SK-N-SH (cell line): ENCODE measurements around the gene TMCC3. TPM values are rescaled to one million over a fixed set of nuclear protein-coding genes. Genes with fewer than 3 reads are reported as not detected.

Source experiments
- CTCF ChIA-PET: fragments of 300-600, 350-600 bp; formaldehyde crosslinking; extraction: SDS; loops from one replicate; lab custom pipeline; 2021; lab: Yijun Ruan, JAX
- POLR2A ChIA-PET: fragments of 350-600 bp; sonication (Branson Sonifier 250); formaldehyde crosslinking; extraction: SDS; loops from one replicate; lab custom pipeline; 2020; ENCODE audit warnings: antibody characterized with exemption, inconsistent platforms; lab: Yijun Ruan, JAX
- DNase-seq: peaks from one replicate; pipeline ENCODE4 v3.0.0; 2012
- H2AFZ ChIP-seq: fragments of 200-600 bp; sonication (generic); 2 replicates; pipeline ENCODE4 v1.8.1; 2016; ENCODE audit warnings: antibody characterized with exemption, mild to moderate bottlenecking, low read depth
- H3F3A ChIP-seq: fragments of 200-600 bp; sonication (generic); replicated peaks from 2 replicates; pipeline ENCODE3; 2016; ENCODE audit warnings: antibody characterized with exemption, mild to moderate bottlenecking; ENCODE audit not compliant: insufficient read depth
- H3K27ac ChIP-seq, 2 experiments: fragments of 200-500 bp in 1 of 2; fragments of 200-600 bp in 1 of 2; sonication (Bioruptor generic) in 1 of 2; sonication (generic), shearing (Covaris generic) in 1 of 2; 2 replicates each; pipeline versions ENCODE4 v1.5.1 to v1.6.1; 2014 to 2016; ENCODE audit warnings: low read depth in 2 of 2, inconsistent platforms in 1 of 2, low read length in 1 of 2, mild to moderate bottlenecking in 1 of 2, mixed read lengths in 1 of 2
- H3K27me3 ChIP-seq: fragments of 200-600 bp; sonication (generic), shearing (Covaris generic); 2 replicates; pipeline ENCODE4 v1.6.1; 2016; ENCODE audit warnings: mixed run types; ENCODE audit not compliant: insufficient read depth
- H3K36me3 ChIP-seq, 2 experiments: fragments of 200-500 bp in 1 of 2; fragments of 200-600 bp in 1 of 2; sonication (Bioruptor generic) in 1 of 2; sonication (generic) in 1 of 2; replicated peaks in 1 of 2; 2 replicates each; pipeline versions ENCODE3 to v1.5.1; 2014 to 2016; ENCODE audit warnings: low read length in 1 of 2, mild to moderate bottlenecking in 1 of 2; ENCODE audit not compliant: insufficient read depth in 2 of 2, control insufficient read depth in 1 of 2
- H3K4me1 ChIP-seq, 2 experiments: fragments of 200-500 bp in 1 of 2; fragments of 200-600 bp in 1 of 2; sonication (Bioruptor generic) in 1 of 2; sonication (generic), shearing (Covaris generic) in 1 of 2; 2 replicates each; pipeline versions ENCODE4 v1.5.1 to v1.6.1; 2014 to 2016; ENCODE audit warnings: low read depth in 1 of 2, low read length in 1 of 2, mixed run types in 1 of 2; ENCODE audit not compliant: insufficient read depth in 2 of 2, control insufficient read depth in 1 of 2
- H3K4me2 ChIP-seq: fragments of 200-600 bp; sonication (generic), shearing (Covaris generic); 2 replicates; pipeline ENCODE4 v1.6.1; 2017; ENCODE audit warnings: mixed run types
- H3K4me3 ChIP-seq, 2 experiments: fragments of 200-500 bp in 1 of 2; fragments of 200-600 bp in 1 of 2; sonication (Bioruptor generic) in 1 of 2; sonication (generic), shearing (Covaris generic) in 1 of 2; 2 replicates each; pipeline versions ENCODE4 v1.5.1 to v1.8.1; 2014 to 2016; ENCODE audit warnings: low read depth in 2 of 2, inconsistent platforms in 1 of 2, low read length in 1 of 2, mild to moderate bottlenecking in 1 of 2, mixed read lengths in 1 of 2, moderate library complexity in 1 of 2
- H3K79me2 ChIP-seq: fragments of 200-600 bp; sonication (generic); 2 replicates; pipeline ENCODE4 v1.8.1; 2017; ENCODE audit warnings: mild to moderate bottlenecking; ENCODE audit not compliant: insufficient read depth
- H3K9ac ChIP-seq: fragments of 200-600 bp; sonication (generic); 2 replicates; pipeline ENCODE4 v1.6.1; 2017; ENCODE audit warnings: mixed run types
- H3K9me2 ChIP-seq: fragments of 200-600 bp; sonication (generic); 2 replicates; pipeline ENCODE4 v1.6.1; 2017; ENCODE audit warnings: mixed run types
- H3K9me3 ChIP-seq: fragments of 200-600 bp; sonication (generic); 2 replicates; pipeline ENCODE4 v1.6.1; 2017; ENCODE audit warnings: mixed run types, mild to moderate bottlenecking, moderate library complexity
- H4K20me1 ChIP-seq: fragments of 200-600 bp; sonication (generic); 2 replicates; pipeline ENCODE4 v1.6.1; 2017; ENCODE audit warnings: mild to moderate bottlenecking, mixed run types; ENCODE audit not compliant: insufficient read depth
- ELF1 ChIP-seq: IDR thresholded peaks from 2 replicates; pipeline ENCODE4 v1.4.0; 2012
- EP300 ChIP-seq, 2 experiments: IDR thresholded peaks; 2 replicates each; pipeline versions ENCODE4 v1.4.0 to v1.6.1; 2012; ENCODE audit warnings: borderline replicate concordance in 1 of 2, low read depth in 1 of 2, low read length in 1 of 2
- EZH2phosphoT487 ChIP-seq: fragments of 200-600 bp; sonication (generic); IDR thresholded peaks from 2 replicates; pipeline ENCODE4 v1.6.1; 2017; ENCODE audit warnings: low read depth, mixed run types, mild to moderate bottlenecking, antibody characterized with exemption, moderate library complexity, borderline replicate concordance
- FOSL2 ChIP-seq: IDR thresholded peaks from 2 replicates; pipeline ENCODE4 v1.4.0; 2012; ENCODE audit warnings: low read depth, mild to moderate bottlenecking, moderate library complexity, borderline replicate concordance
- FOXJ3 ChIP-seq: sonication (generic); formaldehyde crosslinking; IDR thresholded peaks from 2 replicates; pipeline ENCODE4 v1.5.1; 2020; ENCODE audit warnings: mild to moderate bottlenecking, missing genetic modification reagents
- FOXM1 ChIP-seq: IDR thresholded peaks from 2 replicates; pipeline ENCODE4 v1.4.0; 2012; ENCODE audit warnings: low read depth, mild to moderate bottlenecking
- NRF1 ChIP-seq: IDR thresholded peaks from 2 replicates; pipeline ENCODE4 v1.6.1; 2012; ENCODE audit warnings: low read depth, mild to moderate bottlenecking, low read length
- RFX5 ChIP-seq: IDR thresholded peaks from 2 replicates; pipeline ENCODE4 v1.6.1; 2012; ENCODE audit warnings: mild to moderate bottlenecking, improper control_type of control experiment, low read length
- SIN3A ChIP-seq: IDR thresholded peaks from 2 replicates; pipeline ENCODE4 v1.6.1; 2012; ENCODE audit warnings: low read depth, mild to moderate bottlenecking, low read length, moderate library complexity, borderline replicate concordance
- TAF1 ChIP-seq: IDR thresholded peaks from 2 replicates; pipeline ENCODE4 v1.6.1; 2012; ENCODE audit warnings: low read depth, mild to moderate bottlenecking, low read length, moderate library complexity, borderline replicate concordance
- TCF12 ChIP-seq: IDR thresholded peaks from 2 replicates; pipeline ENCODE4 v1.4.0; 2012
- TEAD4 ChIP-seq: IDR thresholded peaks from 2 replicates; pipeline ENCODE4 v1.4.0; 2012; ENCODE audit warnings: mild to moderate bottlenecking, borderline replicate concordance; ENCODE audit not compliant: insufficient read depth
- WGBS: methylation state at CpG from one replicate; pipeline ENCODE4 v1.1.6; 2017; ENCODE audit warnings: low lambda C conversion rate; 5-methylcytosine and 5-hydroxymethylcytosine counted together
- polyA plus RNA-seq, 3 experiments: library from polyadenylated mRNA; depleted of rRNA; stranded (reverse); fragments of >200 nt; gene quantifications; 2 replicates each; pipeline ENCODE4 v1.2.3, GENCODE V29; 2012
- TF ChIP-seq, protein P1 (sequence below): IDR thresholded peaks from 2 replicates; pipeline ENCODE4 v1.4.0; 2012; ENCODE audit warnings: low read depth
- TF ChIP-seq, protein P2 (sequence below): fragments of 150-350 bp; IDR thresholded peaks from 2 replicates; pipeline ENCODE4 v1.6.1; 2016; ENCODE audit warnings: mild to moderate bottlenecking, low read depth, low read length
- TF ChIP-seq, protein P3 (sequence below): fragments of 150-350 bp; IDR thresholded peaks from 2 replicates; pipeline ENCODE4 v1.6.1; 2017; ENCODE audit warnings: antibody characterized with exemption, low read length, low read depth, borderline replicate concordance
- TF ChIP-seq, protein P4 (sequence below): IDR thresholded peaks from 2 replicates; pipeline ENCODE4; 2012
- TF ChIP-seq, protein P5 (sequence below): fragments of 200-600 bp; sonication (generic); IDR thresholded peaks from 2 replicates; pipeline ENCODE4 v1.6.1; 2017; ENCODE audit warnings: antibody characterized with exemption, mild to moderate bottlenecking, moderate library complexity
- TF ChIP-seq, protein P6 (sequence below): IDR thresholded peaks from 2 replicates; pipeline ENCODE4 v1.6.1; 2012; ENCODE audit warnings: mild to moderate bottlenecking, low read depth, low read length, moderate library complexity
- TF ChIP-seq, protein P7 (sequence below): IDR thresholded peaks from 2 replicates; pipeline ENCODE4 v1.4.0; 2012; ENCODE audit warnings: low read depth, borderline replicate concordance

TMCC3 gene
- polyA plus RNA-seq, 1 of the 3 experiments (the other 2 are of a cell fraction): 0.53 TPM

DNA sequence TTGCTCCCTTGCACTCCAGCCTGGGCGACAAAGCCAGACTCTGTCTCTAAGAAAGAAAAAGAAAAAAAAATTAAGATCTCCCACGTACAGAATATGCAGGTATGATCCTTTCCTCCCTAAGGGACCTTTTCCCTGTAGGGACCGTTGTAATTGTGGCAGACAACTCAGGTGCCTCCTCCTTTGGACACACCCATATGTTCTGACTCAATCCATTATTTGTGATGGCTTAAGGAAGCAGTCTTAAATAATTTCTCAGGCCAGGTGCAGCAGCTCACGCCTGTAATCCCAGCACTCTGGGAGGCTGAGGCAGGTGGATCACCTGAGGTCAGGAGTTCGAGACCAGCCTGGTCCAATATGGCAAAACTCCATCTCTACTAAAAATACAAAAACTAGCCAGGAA, 53.1 kb downstream of the TMCC3 start:
- TF ChIP-seq, protein P1, sequence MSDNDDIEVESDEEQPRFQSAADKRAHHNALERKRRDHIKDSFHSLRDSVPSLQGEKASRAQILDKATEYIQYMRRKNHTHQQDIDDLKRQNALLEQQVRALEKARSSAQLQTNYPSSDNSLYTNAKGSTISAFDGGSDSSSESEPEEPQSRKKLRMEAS: no peak
- TF ChIP-seq TEAD4 (no peak), ELF1 (no peak), FOXJ3 (no peak), TAF1 (no peak), NRF1 (no peak), TCF12 (no peak), FOXM1 (no peak), EP300 (IDR thresholded peaks at IDR 0.05; ENCODE audit: borderline replicate concordance in 1 of 2, low read depth in 1 of 2, low read length in 1 of 2) (no peak), RFX5 (no peak), SIN3A (no peak), FOSL2 (no peak), EZH2phosphoT487 (no peak)
- TF ChIP-seq, protein P2, sequence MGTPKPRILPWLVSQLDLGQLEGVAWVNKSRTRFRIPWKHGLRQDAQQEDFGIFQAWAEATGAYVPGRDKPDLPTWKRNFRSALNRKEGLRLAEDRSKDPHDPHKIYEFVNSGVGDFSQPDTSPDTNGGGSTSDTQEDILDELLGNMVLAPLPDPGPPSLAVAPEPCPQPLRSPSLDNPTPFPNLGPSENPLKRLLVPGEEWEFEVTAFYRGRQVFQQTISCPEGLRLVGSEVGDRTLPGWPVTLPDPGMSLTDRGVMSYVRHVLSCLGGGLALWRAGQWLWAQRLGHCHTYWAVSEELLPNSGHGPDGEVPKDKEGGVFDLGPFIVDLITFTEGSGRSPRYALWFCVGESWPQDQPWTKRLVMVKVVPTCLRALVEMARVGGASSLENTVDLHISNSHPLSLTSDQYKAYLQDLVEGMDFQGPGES: no peak
- TF ChIP-seq, protein P3, sequence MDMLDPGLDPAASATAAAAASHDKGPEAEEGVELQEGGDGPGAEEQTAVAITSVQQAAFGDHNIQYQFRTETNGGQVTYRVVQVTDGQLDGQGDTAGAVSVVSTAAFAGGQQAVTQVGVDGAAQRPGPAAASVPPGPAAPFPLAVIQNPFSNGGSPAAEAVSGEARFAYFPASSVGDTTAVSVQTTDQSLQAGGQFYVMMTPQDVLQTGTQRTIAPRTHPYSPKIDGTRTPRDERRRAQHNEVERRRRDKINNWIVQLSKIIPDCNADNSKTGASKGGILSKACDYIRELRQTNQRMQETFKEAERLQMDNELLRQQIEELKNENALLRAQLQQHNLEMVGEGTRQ: no peak
- TF ChIP-seq, protein P4, sequence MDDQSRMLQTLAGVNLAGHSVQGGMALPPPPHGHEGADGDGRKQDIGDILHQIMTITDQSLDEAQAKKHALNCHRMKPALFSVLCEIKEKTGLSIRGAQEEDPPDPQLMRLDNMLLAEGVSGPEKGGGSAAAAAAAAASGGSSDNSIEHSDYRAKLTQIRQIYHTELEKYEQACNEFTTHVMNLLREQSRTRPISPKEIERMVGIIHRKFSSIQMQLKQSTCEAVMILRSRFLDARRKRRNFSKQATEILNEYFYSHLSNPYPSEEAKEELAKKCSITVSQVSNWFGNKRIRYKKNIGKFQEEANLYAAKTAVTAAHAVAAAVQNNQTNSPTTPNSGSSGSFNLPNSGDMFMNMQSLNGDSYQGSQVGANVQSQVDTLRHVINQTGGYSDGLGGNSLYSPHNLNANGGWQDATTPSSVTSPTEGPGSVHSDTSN: no peak
- TF ChIP-seq, protein P5, sequence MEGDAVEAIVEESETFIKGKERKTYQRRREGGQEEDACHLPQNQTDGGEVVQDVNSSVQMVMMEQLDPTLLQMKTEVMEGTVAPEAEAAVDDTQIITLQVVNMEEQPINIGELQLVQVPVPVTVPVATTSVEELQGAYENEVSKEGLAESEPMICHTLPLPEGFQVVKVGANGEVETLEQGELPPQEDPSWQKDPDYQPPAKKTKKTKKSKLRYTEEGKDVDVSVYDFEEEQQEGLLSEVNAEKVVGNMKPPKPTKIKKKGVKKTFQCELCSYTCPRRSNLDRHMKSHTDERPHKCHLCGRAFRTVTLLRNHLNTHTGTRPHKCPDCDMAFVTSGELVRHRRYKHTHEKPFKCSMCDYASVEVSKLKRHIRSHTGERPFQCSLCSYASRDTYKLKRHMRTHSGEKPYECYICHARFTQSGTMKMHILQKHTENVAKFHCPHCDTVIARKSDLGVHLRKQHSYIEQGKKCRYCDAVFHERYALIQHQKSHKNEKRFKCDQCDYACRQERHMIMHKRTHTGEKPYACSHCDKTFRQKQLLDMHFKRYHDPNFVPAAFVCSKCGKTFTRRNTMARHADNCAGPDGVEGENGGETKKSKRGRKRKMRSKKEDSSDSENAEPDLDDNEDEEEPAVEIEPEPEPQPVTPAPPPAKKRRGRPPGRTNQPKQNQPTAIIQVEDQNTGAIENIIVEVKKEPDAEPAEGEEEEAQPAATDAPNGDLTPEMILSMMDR: no peak
- TF ChIP-seq, protein P6, sequence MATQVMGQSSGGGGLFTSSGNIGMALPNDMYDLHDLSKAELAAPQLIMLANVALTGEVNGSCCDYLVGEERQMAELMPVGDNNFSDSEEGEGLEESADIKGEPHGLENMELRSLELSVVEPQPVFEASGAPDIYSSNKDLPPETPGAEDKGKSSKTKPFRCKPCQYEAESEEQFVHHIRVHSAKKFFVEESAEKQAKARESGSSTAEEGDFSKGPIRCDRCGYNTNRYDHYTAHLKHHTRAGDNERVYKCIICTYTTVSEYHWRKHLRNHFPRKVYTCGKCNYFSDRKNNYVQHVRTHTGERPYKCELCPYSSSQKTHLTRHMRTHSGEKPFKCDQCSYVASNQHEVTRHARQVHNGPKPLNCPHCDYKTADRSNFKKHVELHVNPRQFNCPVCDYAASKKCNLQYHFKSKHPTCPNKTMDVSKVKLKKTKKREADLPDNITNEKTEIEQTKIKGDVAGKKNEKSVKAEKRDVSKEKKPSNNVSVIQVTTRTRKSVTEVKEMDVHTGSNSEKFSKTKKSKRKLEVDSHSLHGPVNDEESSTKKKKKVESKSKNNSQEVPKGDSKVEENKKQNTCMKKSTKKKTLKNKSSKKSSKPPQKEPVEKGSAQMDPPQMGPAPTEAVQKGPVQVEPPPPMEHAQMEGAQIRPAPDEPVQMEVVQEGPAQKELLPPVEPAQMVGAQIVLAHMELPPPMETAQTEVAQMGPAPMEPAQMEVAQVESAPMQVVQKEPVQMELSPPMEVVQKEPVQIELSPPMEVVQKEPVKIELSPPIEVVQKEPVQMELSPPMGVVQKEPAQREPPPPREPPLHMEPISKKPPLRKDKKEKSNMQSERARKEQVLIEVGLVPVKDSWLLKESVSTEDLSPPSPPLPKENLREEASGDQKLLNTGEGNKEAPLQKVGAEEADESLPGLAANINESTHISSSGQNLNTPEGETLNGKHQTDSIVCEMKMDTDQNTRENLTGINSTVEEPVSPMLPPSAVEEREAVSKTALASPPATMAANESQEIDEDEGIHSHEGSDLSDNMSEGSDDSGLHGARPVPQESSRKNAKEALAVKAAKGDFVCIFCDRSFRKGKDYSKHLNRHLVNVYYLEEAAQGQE: no peak
- TF ChIP-seq, protein P7, sequence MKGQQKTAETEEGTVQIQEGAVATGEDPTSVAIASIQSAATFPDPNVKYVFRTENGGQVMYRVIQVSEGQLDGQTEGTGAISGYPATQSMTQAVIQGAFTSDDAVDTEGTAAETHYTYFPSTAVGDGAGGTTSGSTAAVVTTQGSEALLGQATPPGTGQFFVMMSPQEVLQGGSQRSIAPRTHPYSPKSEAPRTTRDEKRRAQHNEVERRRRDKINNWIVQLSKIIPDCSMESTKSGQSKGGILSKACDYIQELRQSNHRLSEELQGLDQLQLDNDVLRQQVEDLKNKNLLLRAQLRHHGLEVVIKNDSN: no peak
- no peaks in the 10 kb centered on the region for H4K20me1 ChIP-seq
- DNase-seq: no peak
- no peak overlapping the region for H3K27ac ChIP-seq
- no peaks in the 10 kb centered on the region for H3K9me3 ChIP-seq
- no peaks in the 10 kb centered on the region for H3K9me2 ChIP-seq
- no peak overlapping the region for H3K4me2 ChIP-seq
- CTCF ChIA-PET: no interaction called here
- no peaks in the 10 kb centered on the region for H3F3A ChIP-seq
- WGBS: 59% methylated on average over 5 of the region's 5 CpGs
- H3K27me3 ChIP-seq: no peaks in the 10 kb centered on the region
- H3K79me2 ChIP-seq: no peaks in the 10 kb centered on the region
- H2AFZ ChIP-seq: no peak overlapping the region
- POLR2A ChIA-PET: no interaction called here
- H3K4me1 ChIP-seq: no peaks in the 10 kb centered on the region
- no peak overlapping the region for H3K9ac ChIP-seq
- H3K36me3 ChIP-seq: no peaks in the 10 kb centered on the region
- no peak overlapping the region for H3K4me3 ChIP-seq
